ENCODE measurements around the gene ECM1. TPM values are rescaled to one million over a fixed set of nuclear protein-coding genes. Genes with fewer than 3 reads are reported as not detected.

ECM1 gene
- polyA plus RNA-seq, 1 donor (not counting 4 experiments of a cell fraction or from before 2014, with no cell fraction given), result 23.6 TPM

DNA sequence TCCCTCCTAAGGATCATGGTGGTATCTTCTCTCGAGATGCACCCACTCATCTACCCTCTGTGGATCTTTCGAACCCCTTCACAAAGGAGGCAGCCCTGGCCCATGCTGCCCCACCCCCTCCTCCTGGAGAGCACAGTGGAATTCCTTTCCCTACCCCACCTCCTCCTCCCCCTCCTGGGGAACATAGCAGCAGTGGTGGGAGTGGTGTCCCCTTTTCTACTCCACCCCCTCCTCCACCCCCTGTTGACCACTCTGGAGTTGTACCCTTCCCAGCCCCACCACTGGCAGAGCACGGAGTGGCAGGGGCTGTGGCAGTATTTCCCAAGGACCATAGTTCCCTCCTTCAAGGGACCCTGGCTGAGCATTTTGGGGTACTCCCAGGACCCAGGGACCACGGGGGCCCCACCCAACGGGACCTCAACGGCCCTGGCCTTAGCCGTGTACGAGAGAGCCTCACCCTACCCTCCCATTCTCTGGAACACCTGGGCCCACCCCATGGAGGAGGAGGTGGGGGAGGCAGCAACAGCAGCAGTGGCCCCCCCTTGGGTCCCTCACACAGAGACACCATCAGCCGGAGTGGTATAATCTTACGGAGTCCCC is 35.2 kb upstream of the ECM1 start:
- Histone ChIP-seq H3K4me2 (ENCODE audit: control insufficient read depth, extremely low read depth, insufficient read depth, low read depth, low read length) (no peak overlapping the region), H3K36me3 (ENCODE audit: control insufficient read depth in 2 of 2, extremely low read depth in 1 of 2, insufficient read depth in 2 of 2, low read length in 2 of 2) (peaks cover 8 to 16% of the 10 kb centered on the region in 2 experiments), H3K27me3 (ENCODE audit: control insufficient read depth, extremely low read depth, insufficient read depth, low read length) (no peaks in the 10 kb centered on the region), H3K79me2 (ENCODE audit: control insufficient read depth, insufficient read depth, low read length) (no peaks in the 10 kb centered on the region), H3K27ac (ENCODE audit: control insufficient read depth, insufficient read depth, low read length) (no peak overlapping the region), H2AFZ (ENCODE audit: control insufficient read depth, low read length) (no peak overlapping the region), H3K9ac (ENCODE audit: control insufficient read depth, extremely low read depth, insufficient read depth, low read length) (no peak overlapping the region), H3K4me1 (ENCODE audit: control insufficient read depth, extremely low read depth, insufficient read depth, low read length) (peaks cover 15% of the 10 kb centered on the region), H3K9me3 (ENCODE audit: control insufficient read depth, low read depth, low read length) (no peaks in the 10 kb centered on the region), H3K9me1 (ENCODE audit: control insufficient read depth, extremely low read depth, insufficient read depth, low read length) (no peaks in the 10 kb centered on the region), H3K4me3 (ENCODE audit: control insufficient read depth in 2 of 3, extremely low read depth in 1 of 3, insufficient read depth in 2 of 3, low read depth in 1 of 3, low read length in 3 of 3) (no peak overlapping the region), H4K20me1 (ENCODE audit: control insufficient read depth, extremely low read depth, insufficient read depth, low read length) (no peaks in the 10 kb centered on the region)
- no peak for DNase-seq (ENCODE audit: low read depth, low spot score)
- dilution Hi-C loops (cut with MboI; ENCODE audit: extremely low pct_ligation_motif_present, low sequenced_read_pairs), result no loop called here
- TF ChIP-seq EZH2 (IDR thresholded peaks at IDR 0.05; ENCODE audit: low read length), result no peak
- TF ChIP-seq, protein P1, sequence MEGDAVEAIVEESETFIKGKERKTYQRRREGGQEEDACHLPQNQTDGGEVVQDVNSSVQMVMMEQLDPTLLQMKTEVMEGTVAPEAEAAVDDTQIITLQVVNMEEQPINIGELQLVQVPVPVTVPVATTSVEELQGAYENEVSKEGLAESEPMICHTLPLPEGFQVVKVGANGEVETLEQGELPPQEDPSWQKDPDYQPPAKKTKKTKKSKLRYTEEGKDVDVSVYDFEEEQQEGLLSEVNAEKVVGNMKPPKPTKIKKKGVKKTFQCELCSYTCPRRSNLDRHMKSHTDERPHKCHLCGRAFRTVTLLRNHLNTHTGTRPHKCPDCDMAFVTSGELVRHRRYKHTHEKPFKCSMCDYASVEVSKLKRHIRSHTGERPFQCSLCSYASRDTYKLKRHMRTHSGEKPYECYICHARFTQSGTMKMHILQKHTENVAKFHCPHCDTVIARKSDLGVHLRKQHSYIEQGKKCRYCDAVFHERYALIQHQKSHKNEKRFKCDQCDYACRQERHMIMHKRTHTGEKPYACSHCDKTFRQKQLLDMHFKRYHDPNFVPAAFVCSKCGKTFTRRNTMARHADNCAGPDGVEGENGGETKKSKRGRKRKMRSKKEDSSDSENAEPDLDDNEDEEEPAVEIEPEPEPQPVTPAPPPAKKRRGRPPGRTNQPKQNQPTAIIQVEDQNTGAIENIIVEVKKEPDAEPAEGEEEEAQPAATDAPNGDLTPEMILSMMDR (optimal IDR thresholded peaks at IDR 0.05 in 1 of 3, IDR thresholded peaks at IDR 0.05 in 1 of 3, conservative IDR thresholded peaks at IDR 0.05 in 1 of 3; ENCODE audit: extremely low read depth in 1 of 3, insufficient read depth in 2 of 3, low read length in 3 of 3), result no peak
- FAIRE-seq, result no peak

DNA sequence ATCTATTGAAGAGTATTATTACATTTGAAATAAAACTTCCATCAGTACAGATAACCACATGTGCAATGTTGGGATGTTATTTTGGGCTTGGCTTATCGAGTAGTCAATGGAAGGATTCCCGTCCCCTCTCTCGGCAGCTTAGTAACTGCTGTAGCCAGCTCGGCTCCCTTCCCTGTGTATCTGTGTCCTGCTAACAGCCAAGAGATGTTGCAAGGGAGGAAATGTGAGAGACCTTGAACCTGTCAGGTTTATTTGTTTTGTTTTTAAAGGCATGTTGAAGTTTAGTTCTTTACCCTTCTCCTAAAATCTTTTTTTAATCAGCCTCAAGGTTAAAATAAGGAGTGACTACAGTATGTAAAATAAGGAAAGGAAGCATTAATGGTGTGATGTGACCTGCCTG is 34.2 kb upstream of the ECM1 start:
- Histone ChIP-seq H3K79me2 (ENCODE audit: control insufficient read depth, insufficient read depth, low read length) (no peaks in the 10 kb centered on the region), H3K36me3 (ENCODE audit: control insufficient read depth in 2 of 2, extremely low read depth in 1 of 2, insufficient read depth in 2 of 2, low read length in 2 of 2) (peaks cover 8 to 16% of the 10 kb centered on the region in 2 experiments), H3K27me3 (ENCODE audit: control insufficient read depth, extremely low read depth, insufficient read depth, low read length) (no peaks in the 10 kb centered on the region), H3K9ac (ENCODE audit: control insufficient read depth, extremely low read depth, insufficient read depth, low read length) (no peak overlapping the region), H3K4me3 (ENCODE audit: control insufficient read depth in 2 of 3, extremely low read depth in 1 of 3, insufficient read depth in 2 of 3, low read depth in 1 of 3, low read length in 3 of 3) (no peak overlapping the region), H3K9me1 (ENCODE audit: control insufficient read depth, extremely low read depth, insufficient read depth, low read length) (no peaks in the 10 kb centered on the region), H3K9me3 (ENCODE audit: control insufficient read depth, low read depth, low read length) (no peaks in the 10 kb centered on the region), H3K4me1 (ENCODE audit: control insufficient read depth, extremely low read depth, insufficient read depth, low read length) (peaks cover 24% of the 10 kb centered on the region), H4K20me1 (ENCODE audit: control insufficient read depth, extremely low read depth, insufficient read depth, low read length) (no peaks in the 10 kb centered on the region), H3K4me2 (ENCODE audit: control insufficient read depth, extremely low read depth, insufficient read depth, low read depth, low read length) (no peak overlapping the region), H2AFZ (ENCODE audit: control insufficient read depth, low read length) (no peak overlapping the region), H3K27ac (ENCODE audit: control insufficient read depth, insufficient read depth, low read length) (no peak overlapping the region)
- FAIRE-seq (no peak), DNase-seq (ENCODE audit: low read depth, low spot score) (no peak)
- dilution Hi-C loops (cut with MboI; ENCODE audit: extremely low pct_ligation_motif_present, low sequenced_read_pairs), result no loop called here
- TF ChIP-seq, protein P1 (optimal IDR thresholded peaks at IDR 0.05 in 1 of 3, IDR thresholded peaks at IDR 0.05 in 1 of 3, conservative IDR thresholded peaks at IDR 0.05 in 1 of 3; ENCODE audit: extremely low read depth in 1 of 3, insufficient read depth in 2 of 3, low read length in 3 of 3), result no peak
- no peak for TF ChIP-seq EZH2 (IDR thresholded peaks at IDR 0.05; ENCODE audit: low read length)

Measured in keratinocyte (primary cell).